Activated naive CD8-positive, alpha-beta T cell treated with anti-CD3 and anti-CD28 coated beads, Interleukin-2, amount 50 U/mL, for 16 hours (primary cell): ENCODE measurements around the gene H2BK1.

ENCODE experiments used
- DNase-seq: peaks from one replicate; pipeline ENCODE4 v3.0.0-alpha.2; 2020; ENCODE audit warnings: low read depth, low spot score

H2BK1 gene

GRCh38 chr7:151204383-151205032 is 5.8 kb downstream of the H2BK1 start:
- DNase-seq = no peak

DNA sequence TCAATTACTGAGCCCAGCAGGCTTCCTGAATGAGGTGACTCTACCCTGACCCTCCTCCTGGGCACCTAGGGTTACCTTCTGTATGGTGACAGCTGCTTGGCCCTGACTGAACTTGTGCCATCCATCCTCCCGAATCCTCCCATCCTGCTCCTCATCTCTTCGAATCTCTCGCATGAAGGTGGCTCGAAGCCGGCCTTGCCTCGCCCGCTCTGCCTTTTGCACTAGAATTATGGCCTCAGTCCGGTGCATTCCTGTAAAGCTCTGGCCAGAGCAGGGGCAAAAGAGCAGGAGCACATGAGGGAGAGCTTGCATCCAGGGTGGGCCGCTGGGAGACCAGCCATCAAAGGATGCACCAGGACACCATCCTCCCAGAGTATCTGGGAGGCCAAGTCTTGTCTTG is 7.5 kb downstream of the H2BK1 start:
- DNase-seq = no peak

- no peak for DNase-seq
Observed at GRCh38 chr7:151201751-151202150, 8.5 kb downstream of the H2BK1 start.

DNA sequence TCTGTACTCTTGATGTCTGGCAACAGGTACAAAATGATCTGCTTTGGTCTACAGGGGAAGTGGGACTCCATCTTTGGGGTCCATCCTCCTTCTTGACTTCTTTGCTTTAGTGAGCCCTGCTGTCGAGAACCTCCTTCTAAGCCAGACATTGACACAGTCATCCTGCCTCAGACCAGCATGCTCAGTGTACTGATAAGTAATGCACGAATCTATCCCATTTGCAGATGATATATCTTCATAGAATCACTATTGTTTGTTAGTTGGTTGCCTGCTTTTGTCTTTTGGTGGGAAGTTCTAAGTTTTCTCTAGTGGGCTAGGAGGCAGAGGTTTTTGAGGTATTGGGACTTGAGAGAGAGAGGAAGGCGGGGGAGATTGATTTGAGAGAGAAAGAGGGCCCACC is 8.9 kb downstream of the H2BK1 start:
- DNase-seq = no peak

- no peak for DNase-seq
Observed at GRCh38 chr7:151198945-151199848, 11.1 kb downstream of the H2BK1 start.

- no peak for DNase-seq
Observed at GRCh38 chr7:151197932-151198331, 12.4 kb downstream of the H2BK1 start.

DNA sequence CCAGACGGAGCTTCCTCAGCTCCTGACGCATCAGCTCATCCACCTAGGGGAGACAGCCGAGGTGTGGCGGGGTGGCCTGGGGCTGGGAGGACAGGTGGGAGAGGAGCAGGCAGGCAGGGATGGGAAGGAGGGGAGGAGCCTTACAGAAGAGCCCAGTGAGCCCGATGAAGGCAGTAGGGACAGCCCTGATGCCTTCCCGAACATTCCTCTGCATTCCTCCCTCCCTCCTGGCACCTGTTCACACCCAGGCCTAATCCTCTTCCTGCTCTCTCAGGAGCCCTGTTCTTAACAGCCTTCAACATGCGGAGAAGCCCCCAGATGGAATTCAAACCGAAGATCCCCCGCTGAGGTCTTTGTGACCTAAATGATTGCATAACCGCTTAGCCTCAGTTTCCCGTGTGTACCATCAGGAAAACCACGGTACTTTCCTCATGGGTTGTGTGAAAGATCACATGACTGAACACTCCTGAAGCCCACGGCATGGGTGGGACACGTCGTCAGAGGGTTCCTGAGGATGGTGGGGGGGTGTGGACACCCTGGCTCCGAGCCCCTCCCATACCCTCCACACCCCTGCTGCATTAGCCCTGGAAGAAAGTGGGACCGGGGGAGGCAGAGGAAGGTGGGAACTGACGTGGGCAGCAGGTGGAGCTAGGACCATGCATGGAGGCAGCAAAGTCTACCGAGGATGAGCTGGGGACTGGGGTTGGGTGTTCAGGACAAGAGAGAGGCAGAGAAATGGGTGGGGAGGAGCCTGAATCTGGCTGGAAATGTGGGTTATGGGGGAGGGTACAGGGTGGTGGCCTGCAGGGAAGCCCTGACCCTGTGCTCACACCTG is 14.5 kb downstream of the H2BK1 start:
- no peak for DNase-seq

GRCh38 chr7:151194188-151194587 is 16.1 kb downstream of the H2BK1 start:
- DNase-seq = no peak

DNA sequence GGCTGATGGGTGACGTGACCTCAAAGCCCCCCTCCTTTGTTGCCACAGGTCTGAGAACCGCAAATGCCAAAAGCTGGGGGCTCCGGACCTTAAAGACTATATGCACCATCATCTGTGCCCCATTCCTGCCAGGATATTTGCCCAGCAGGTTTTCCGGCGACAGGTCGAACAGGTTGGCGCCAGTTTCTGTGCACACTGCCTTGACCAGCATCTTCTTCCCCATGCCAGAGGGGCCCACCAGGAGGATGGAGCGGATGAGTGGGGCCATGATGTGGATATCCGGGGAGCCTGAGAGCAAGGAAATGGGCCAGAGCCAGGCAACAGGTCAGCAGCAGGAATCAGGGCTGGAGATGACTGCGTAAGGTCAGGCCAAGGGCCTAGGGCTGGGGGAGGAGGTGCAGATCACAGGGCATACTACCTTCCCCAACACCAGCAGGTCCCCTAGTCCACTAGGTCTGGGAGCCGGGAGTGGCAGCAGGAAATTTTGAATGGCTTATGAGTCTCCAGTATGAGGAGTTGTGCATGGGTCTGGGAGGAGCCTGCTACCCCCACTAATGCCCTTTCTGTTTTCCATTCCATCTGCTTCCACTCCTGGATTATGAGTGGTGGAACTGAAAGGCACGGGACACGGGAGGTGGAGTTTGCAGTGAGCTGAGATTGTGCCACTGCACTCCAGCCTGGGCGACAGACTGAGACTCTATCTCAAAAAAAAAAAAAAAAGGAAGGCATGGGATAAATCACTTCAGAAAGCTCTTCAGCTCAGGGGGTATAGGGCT is 16.9 kb downstream of the H2BK1 start:
- no peak for DNase-seq

DNA sequence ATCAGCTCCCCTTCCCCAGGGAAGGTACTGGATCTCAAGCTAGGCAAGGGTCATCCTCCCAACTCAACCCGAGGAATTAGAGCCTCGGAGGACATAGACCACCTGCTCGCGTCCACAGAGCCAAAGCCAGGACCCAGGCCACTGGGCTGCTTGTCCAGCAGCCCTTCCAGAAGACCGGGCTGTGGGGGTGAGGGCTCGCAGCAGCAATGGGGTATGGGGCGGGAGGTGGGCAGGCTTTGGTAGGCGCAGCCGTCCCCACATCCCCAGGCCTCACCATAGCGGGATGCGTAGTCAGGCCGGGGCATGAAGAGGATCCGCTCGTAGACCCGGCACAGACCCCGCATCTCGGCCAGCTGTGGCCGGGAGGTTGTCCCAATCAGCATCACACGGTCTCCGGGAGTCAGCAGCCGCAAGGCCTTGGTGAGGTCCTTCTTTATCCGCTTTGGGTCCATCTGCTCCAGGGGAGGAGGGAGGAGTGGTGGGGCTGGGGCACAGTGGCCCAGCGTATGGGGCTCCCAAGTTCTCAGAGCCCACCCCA is 18.2 kb downstream of the H2BK1 start:
- no peak for DNase-seq

DNA sequence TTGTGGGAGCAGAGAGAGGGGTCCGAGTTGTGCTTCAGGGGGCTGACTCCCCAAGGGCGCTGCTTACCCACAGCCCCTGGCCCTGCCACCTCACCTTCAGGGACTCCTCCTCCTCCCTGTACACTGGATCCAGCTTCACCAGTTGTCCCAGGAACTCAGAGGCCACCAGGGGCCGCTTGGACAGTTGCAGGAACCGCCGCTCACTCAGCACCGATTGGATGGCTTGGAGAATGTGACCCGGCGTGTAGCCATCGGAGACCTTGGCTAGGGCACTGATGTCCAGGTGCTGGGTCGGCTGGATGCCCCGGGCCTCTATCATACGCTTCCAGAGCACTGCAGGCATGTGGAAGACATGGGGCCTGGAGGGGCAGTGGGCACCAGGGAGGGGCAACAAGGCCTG is 18.7 kb downstream of the H2BK1 start:
- no peak for DNase-seq

DNA sequence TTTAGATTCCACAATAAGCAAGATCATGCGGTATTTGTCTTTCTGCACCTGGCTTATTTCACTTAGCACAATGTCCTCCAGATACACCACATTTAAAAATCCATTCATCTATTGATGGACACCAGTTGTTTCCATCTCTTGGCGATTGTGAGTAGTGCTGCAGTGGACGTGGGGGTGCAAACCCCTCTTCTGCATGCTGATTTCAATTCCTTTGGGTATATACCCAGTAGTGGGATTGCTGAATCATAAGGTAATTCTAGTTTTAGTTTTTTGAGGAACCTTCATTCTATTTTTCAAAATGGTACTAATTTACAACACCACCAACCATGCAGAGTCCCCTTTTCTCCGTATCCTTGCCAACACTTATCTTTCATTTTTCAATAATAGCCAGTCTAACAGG is 21.2 kb downstream of the H2BK1 start:
- DNase-seq = no peak

- DNase-seq = no peak
Observed at GRCh38 chr7:151188252-151188542, 22.1 kb downstream of the H2BK1 start.

- DNase-seq = no peak
Observed at GRCh38 chr7:151187409-151188251, 22.7 kb downstream of the H2BK1 start.

- DNase-seq = no peak
Observed at GRCh38 chr7:151186640-151187408, 23.5 kb downstream of the H2BK1 start, which contains the start of gene ASB10. TSS of gene ASB10 (minus strand) at chr7:151187250. CDS start at chr7:151187130, 120 bp downstream.

GRCh38 chr7:151185762-151186639 is 24.3 kb downstream of the H2BK1 start:
- no peak for DNase-seq

DNA sequence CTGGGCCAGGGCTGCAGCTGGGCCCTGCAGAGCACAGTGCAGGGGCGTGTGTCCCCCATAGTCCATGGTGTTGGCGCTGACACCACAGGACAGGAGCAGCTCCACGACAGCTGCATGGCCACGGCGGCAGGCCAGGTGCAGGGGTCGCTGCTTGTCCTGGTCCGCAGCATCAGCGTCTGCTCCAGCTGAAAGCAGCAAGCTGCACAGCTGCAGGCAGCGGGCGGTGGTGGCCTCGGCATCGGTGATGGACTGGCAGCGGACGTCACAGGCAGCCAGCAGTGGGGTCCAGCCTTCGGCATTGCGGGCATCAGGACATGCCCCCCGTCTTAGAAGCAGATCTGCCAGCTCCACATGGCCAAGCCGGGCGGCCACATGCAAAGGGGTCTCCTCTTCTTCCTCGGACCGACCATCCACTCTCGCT is 29.3 kb downstream of the H2BK1 start:
- no peak for DNase-seq

DNA sequence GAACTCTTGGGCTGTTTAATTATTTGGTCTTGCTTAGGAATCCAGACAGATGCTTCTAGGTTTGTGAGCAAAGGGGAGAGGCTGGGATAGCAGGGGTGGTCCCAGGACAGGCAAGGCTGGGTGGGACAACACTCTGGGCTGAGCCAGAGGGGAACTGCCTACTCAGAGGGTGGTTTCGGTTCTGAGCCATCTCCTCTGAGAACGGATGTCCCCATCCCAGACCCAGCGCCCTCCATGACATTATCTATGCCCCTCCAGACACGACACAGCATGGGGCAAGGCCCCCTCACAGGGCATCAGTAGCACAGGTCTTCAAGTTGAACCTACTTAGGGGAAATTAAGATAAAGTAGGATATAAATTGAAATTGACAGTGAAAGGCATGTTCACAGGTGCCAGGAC is 30.3 kb downstream of the H2BK1 start:
- no peak for DNase-seq
